NB4 (cell line): ENCODE measurements around the gene FAM120AOS.

Source experiments
- DNase-seq: peaks from one replicate; pipeline ENCODE4 v3.0.0; 2010; ENCODE audit warnings: low read depth
- H3K4me3 ChIP-seq: one replicate; pipeline ENCODE4 v1.5.1; 2011; ENCODE audit warnings: mild to moderate bottlenecking, low read depth, low read length, moderate library complexity
- MYC ChIP-seq: IDR thresholded peaks from 2 replicates; pipeline ENCODE4 v1.6.1; 2011; ENCODE audit warnings: low read depth, low read length
- POLR2A ChIP-seq: IDR thresholded peaks from 2 replicates; pipeline ENCODE4 v1.6.1; 2011; ENCODE audit warnings: mild to moderate bottlenecking; ENCODE audit not compliant: insufficient read length; ENCODE audit errors: extremely low read depth
- TF ChIP-seq, protein P1 (sequence below): IDR thresholded peaks from one replicate; pipeline ENCODE4 v1.5.1; 2012; ENCODE audit warnings: low read depth, low read length
- TF ChIP-seq, protein P2 (sequence below): IDR thresholded peaks from 2 replicates; pipeline ENCODE4 v1.6.1; 2011; ENCODE audit warnings: low read depth, low read length

FAM120AOS gene

DNA sequence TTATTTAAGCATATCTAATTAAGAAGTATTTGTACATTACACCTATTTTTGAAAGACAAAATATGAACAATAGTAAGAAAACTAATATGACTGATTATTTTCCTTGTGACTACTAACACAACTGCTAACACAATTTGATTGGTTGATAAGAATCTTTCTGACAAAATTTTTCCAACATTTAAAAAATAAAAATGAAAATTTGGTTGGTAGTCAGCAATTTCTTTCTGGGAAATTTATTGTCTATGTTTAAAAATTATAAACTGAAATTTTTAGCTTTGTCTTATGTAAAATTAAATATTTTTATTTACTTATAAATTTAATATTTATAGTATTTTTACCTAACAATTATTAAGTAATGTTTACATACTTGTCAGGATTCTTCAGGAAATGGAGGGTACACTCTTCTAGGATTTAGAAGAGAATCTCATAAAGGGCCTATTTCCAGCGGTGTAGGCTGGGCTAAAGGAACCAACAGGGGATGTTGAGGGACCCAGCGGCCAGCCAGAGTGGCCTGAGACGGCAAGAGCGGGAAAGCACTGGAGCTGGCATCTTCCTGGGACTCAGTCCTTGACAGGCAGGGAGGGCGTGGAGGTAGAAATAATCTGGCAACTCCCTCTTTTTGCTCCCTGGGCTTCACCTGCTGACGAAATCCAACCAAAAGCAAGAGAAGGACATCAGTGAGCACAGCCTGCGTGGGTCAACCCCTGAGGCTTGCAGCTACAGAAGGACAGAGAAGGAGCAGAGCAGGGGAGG is 16.6 kb downstream of the FAM120AOS start:
- TF ChIP-seq POLR2A (no peak), MYC (no peak)
- TF ChIP-seq, protein P1, sequence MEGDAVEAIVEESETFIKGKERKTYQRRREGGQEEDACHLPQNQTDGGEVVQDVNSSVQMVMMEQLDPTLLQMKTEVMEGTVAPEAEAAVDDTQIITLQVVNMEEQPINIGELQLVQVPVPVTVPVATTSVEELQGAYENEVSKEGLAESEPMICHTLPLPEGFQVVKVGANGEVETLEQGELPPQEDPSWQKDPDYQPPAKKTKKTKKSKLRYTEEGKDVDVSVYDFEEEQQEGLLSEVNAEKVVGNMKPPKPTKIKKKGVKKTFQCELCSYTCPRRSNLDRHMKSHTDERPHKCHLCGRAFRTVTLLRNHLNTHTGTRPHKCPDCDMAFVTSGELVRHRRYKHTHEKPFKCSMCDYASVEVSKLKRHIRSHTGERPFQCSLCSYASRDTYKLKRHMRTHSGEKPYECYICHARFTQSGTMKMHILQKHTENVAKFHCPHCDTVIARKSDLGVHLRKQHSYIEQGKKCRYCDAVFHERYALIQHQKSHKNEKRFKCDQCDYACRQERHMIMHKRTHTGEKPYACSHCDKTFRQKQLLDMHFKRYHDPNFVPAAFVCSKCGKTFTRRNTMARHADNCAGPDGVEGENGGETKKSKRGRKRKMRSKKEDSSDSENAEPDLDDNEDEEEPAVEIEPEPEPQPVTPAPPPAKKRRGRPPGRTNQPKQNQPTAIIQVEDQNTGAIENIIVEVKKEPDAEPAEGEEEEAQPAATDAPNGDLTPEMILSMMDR, result no peak
- TF ChIP-seq, protein P2, sequence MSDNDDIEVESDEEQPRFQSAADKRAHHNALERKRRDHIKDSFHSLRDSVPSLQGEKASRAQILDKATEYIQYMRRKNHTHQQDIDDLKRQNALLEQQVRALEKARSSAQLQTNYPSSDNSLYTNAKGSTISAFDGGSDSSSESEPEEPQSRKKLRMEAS, result no peak
- no peak for DNase-seq
- no peak overlapping the region for H3K4me3 ChIP-seq

DNA sequence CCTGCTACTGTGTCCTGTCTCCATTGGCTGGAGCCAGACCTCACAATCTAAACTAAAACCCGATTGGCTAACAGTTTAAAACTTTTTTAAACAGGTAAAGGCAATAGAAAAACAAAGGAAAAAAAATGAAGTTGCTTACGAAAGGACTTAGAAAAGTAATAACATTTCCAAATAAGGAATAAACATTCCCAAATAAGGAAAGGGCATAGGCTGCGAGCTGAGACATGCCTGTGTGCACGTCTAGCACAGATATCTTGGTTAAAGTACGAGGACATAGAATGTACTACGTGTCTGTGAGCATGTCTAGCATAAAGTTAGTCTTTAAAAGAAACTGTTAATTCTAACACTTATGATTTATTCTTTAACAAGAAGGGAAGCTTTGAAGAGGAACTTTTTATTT is 17.2 kb downstream of the FAM120AOS start:
- no peak for DNase-seq
- TF ChIP-seq, protein P2, result no peak
- TF ChIP-seq, protein P1, result no peak
- no peak for TF ChIP-seq POLR2A
- TF ChIP-seq MYC, result no peak
- H3K4me3 ChIP-seq, result no peak overlapping the region

DNA sequence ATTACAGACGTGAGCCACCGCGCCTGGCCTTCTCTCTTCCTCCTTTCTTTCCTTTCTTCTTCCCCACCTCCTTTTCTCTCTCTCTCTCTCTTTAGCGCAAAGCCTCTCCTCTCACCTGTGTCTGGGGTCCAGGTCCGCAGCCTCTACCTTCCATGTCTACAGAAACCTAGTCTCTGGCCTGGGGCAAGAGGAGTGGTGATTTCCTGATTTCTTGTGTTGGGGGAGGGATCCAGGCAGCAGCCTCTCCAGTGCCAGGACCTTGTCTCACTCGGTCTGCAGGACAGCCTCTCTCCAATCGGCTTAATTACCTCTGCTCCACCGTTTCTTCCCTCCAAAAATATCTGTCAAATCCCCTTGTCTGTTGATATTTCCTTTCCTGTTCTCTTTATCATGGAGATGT is 18.0 kb downstream of the FAM120AOS start:
- no peak for DNase-seq
- no peak overlapping the region for H3K4me3 ChIP-seq
- no peak for TF ChIP-seq POLR2A
- TF ChIP-seq, protein P1, result no peak
- TF ChIP-seq, protein P2, result no peak
- TF ChIP-seq MYC, result no peak

DNA sequence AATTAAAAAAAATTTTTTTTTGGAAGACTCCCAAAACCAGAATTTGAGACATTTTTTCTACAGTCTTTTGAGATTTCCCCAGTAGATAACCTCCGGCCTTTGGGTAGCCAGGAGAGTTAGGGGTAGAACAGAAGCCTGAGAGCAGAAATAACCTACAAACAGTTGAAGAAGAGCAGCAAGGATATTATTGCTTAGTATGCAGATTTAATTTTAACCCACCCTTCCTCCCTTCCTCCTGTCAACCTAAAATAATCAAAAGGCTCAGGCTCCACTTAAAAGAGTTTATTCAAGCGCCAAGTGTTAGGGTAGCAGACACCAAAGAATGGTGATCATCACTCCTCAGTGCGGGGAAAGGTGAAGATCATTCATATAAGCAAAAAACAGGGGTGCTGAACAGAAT is 19.3 kb downstream of the FAM120AOS start:
- TF ChIP-seq, protein P2, result no peak
- TF ChIP-seq MYC, result no peak
- TF ChIP-seq, protein P1, result no peak
- TF ChIP-seq POLR2A, result no peak
- DNase-seq, result no peak
- no peak overlapping the region for H3K4me3 ChIP-seq

DNA sequence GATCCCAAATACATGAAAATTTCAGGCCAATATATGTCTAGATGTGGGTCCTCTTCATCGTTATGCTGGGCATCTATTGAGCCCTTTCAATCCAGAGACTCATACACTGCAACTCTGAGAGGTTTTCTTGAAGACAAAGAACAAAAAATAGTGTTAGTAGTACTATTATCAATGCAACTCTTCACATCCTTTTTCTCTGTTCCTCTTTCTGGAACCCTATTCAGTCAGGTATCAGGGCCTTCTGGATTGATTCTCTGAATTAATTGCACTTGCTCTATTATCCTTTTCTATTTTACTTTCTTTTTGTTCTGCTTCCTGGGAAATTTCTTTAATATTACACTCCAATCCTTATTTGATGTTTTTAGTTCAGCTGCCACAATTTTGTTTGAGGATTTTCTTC is 20.4 kb downstream of the FAM120AOS start:
- H3K4me3 ChIP-seq, result no peak overlapping the region
- TF ChIP-seq, protein P1, result no peak
- TF ChIP-seq MYC, result no peak
- no peak for TF ChIP-seq POLR2A
- TF ChIP-seq, protein P2, result no peak

More for the DNA sequence above, 20.4 kb downstream of the FAM120AOS start:
- DNase-seq, result no peak
